Esophagus muscularis mucosa (tissue), 4 donors: ENCODE data around the gene RAD51B. TPM values are rescaled to one million over a fixed set of nuclear protein-coding genes. Genes with fewer than 3 reads are reported as not detected.

Experiments
- DNase-seq: peaks from one replicate; pipeline ENCODE4 v3.0.0-alpha.2; 2017; ENCODE audit errors: extremely low spot score
- H3K27ac ChIP-seq, 4 donors: fragments of 200-600 bp; sonication (generic); replicated peaks in 1 of 4; 1 replicate in 3 of 4; 2 replicates in 1 of 4; pipeline ENCODE4 v1.5.1; 2016 to 2019; ENCODE audit warnings: mild to moderate bottlenecking in 1 of 4
- H3K27me3 ChIP-seq, 4 donors: fragments of 200-600 bp; sonication (generic); one replicate each; pipeline versions ENCODE4 v1.5.1 to v1.6.0; 2016 to 2019
- H3K36me3 ChIP-seq, 4 donors: fragments of 200-600 bp; sonication (generic); one replicate each; pipeline ENCODE4 v1.5.1; 2016 to 2019
- H3K4me1 ChIP-seq, 4 donors: fragments of 200-600 bp; sonication (generic); one replicate each; pipeline ENCODE4 v1.5.1; 2016 to 2019
- H3K4me3 ChIP-seq, 4 donors: fragments of 200-600 bp; sonication (generic); 1 replicate in 2 of 4; 2 replicates in 2 of 4; pipeline ENCODE4 v1.5.1; 2016 to 2019; ENCODE audit warnings: mild to moderate bottlenecking in 4 of 4, moderate library complexity in 1 of 4
- H3K9me3 ChIP-seq, 4 donors: fragments of 200-600 bp; sonication (generic); 1 replicate in 3 of 4; 2 replicates in 1 of 4; pipeline ENCODE4 v1.5.1; 2016 to 2019
- CTCF ChIP-seq, 3 experiments: fragments of 200-600 bp in 2 of 3; fragments of 450-650 bp in 1 of 3; sonication (generic) in 2 of 3; IDR thresholded peaks; one replicate each; pipeline ENCODE4 v1.5.1; 2017 to 2019; ENCODE audit warnings: antibody characterized with exemption in 3 of 3, mild to moderate bottlenecking in 2 of 3, moderate library complexity in 1 of 3
- EP300 ChIP-seq: sonication (generic); formaldehyde crosslinking; IDR thresholded peaks from one replicate; pipeline ENCODE4 v1.6.1; 2017; ENCODE audit warnings: antibody characterized with exemption
- POLR2A ChIP-seq: fragments of 450-650 bp; IDR thresholded peaks from one replicate; pipeline ENCODE4 v1.6.1; 2017; ENCODE audit warnings: antibody characterized with exemption, moderate library complexity, mild to moderate bottlenecking, low read depth
- POLR2AphosphoS5 ChIP-seq, 2 donors: sonication (generic); formaldehyde crosslinking; IDR thresholded peaks; one replicate each; pipeline ENCODE4 v1.6.1; 2017; ENCODE audit warnings: antibody characterized with exemption in 2 of 2
- WGBS: methylation state at CpG from one replicate; pipeline ENCODE4 v1.1.5; 2018; 5-methylcytosine and 5-hydroxymethylcytosine counted together
- intact Hi-C: fragments of 100-400 bp; cut with DNase I; formaldehyde crosslinking; loops from one replicate; pipeline ENCODE4 v1.15.1; 2023
- total RNA-seq, 4 donors: library from RNA; depleted of rRNA; stranded (reverse); fragments of >200 nt; gene quantifications; one replicate each; pipeline versions ENCODE4 v1.1.0 to v1.2.1, GENCODE V29; 2016

The RAD51B gene
- total RNA-seq, 4 donors from 2014 or later: 2.8 to 11.1 (median 5.1) TPM

GRCh38 chr14:68158640-68159039 is 339.1 kb downstream of the RAD51B start:
- intact Hi-C loops: no loop called here
- H3K27me3 ChIP-seq: no peaks in the 10 kb centered on the region
- 71% methylated on average over 4 of the region's 4 CpGs for WGBS
- peaks cover 0 to 37% (median 26%) of the 10 kb centered on the region in 4 donors for H3K4me1 ChIP-seq
- TF ChIP-seq CTCF (IDR thresholded peaks at IDR 0.05): peak in 1 of 3 experiments; percentile 7
- no peak for TF ChIP-seq EP300
- H3K27ac ChIP-seq: peak overlapping the region in 2 of 4 donors; percentile 17 to 26
- no peak overlapping the region for H3K4me3 ChIP-seq
- H3K9me3 ChIP-seq: no peaks in the 10 kb centered on the region
- H3K36me3 ChIP-seq: no peaks in the 10 kb centered on the region
- DNase-seq: no peak

DNA sequence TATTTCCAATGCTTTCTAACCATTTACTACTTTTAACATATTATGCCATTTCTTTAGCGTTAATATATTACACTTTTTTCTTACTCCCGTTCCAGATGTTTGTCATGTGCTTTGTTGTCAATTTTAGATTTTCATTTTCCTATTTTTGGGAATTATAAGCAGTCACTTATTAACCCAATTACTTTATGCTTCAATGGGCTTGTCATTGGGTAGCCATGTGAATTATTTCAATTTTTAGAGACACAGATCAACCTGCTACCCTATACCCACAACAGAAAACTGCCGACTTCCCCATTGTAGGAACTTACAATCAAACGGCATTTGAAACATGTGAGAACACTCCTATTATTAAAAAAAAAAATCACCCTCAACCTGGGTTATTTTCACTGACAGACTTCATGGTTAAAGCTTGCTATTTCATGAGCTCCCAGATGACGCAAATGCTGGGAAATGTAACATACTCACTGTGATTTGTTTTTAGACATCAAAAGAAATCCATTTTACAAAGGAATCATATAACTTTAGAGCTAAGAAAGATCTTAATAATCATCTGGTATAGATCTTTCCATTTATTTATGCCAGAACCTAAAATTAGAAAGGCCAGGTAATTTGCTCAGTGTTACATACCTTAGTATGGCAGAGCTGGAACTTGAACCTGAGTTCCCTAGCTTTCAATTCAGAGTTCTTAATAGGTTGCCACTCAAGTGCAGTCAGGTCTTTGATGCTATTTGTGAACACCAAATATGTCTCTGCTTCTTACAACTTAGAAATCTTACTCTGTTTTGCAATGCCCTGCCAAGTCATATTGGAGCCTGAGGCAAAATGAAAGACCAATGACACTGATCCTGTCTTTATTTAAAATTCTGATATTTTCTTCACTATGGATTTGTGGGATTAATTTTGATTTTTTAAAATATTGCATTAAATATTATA is 340.4 kb downstream of the RAD51B start:
- Histone ChIP-seq H3K4me1 (peaks cover 0 to 47% (median 34%) of the 10 kb centered on the region in 4 donors), H3K27ac (peak overlapping the region in 2 of 4 donors; percentile 2 to 34), H3K4me3 (no peak overlapping the region), H3K27me3 (no peaks in the 10 kb centered on the region), H3K36me3 (no peaks in the 10 kb centered on the region), H3K9me3 (no peaks in the 10 kb centered on the region)
- DNase-seq: no peak
- TF ChIP-seq POLR2A (no peak), EP300 (no peak)
- 93% methylated on average over 5 of the region's 5 CpGs for WGBS
- intact Hi-C loops: no loop called here

DNA sequence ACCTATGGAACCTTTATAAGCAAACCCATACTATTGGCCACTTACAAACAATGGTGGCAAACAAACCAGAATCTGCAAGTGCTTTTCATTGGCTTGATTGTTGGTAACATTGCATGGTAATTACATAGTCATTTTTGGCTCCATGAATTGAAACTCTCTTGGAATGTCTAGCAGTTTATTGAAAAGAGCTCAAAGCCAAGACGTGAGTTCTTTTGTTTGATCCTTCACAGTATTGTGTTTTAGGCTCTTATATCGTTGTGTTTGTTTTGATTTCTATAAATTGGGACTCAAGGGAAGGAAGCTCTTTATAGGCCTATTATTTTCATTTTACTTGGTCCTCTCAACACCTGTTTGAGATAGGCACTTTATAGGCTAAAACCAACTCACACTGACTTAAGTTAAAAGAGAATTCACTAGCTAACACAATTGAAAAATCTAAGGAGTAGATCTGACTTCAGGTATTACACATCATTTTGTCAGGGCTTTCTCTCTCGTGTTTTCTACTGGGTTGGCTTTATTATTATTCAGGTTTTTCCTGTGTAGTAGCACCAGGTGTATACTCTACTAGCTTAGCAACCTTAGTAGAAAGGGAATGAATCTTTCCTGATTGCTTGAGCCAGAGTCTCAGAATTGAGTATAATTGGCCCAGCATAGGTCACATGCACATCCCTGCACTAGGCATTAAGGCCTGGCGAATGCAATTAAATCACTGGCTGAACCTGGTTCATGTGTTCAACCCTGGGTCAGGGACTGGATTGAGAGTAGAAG is 341.4 kb downstream of the RAD51B start:
- H3K27me3 ChIP-seq: no peaks in the 10 kb centered on the region
- no peaks in the 10 kb centered on the region for H3K36me3 ChIP-seq
- H3K4me1 ChIP-seq: peaks cover 0 to 52% (median 43%) of the 10 kb centered on the region in 4 donors
- H3K4me3 ChIP-seq: no peak overlapping the region
- no peak for TF ChIP-seq CTCF (IDR thresholded peaks at IDR 0.05)
- TF ChIP-seq POLR2A: no peak
- no peak for TF ChIP-seq POLR2AphosphoS5 (IDR thresholded peaks at IDR 0.05)
- no peak for TF ChIP-seq EP300
- no peak for DNase-seq
- peak overlapping the region in 3 of 4 donors; percentile 19 to 46 (median 34) for H3K27ac ChIP-seq
- WGBS: 67% methylated on average over 4 of the region's 4 CpGs
- intact Hi-C loops: no loop called here
- no peaks in the 10 kb centered on the region for H3K9me3 ChIP-seq

DNA sequence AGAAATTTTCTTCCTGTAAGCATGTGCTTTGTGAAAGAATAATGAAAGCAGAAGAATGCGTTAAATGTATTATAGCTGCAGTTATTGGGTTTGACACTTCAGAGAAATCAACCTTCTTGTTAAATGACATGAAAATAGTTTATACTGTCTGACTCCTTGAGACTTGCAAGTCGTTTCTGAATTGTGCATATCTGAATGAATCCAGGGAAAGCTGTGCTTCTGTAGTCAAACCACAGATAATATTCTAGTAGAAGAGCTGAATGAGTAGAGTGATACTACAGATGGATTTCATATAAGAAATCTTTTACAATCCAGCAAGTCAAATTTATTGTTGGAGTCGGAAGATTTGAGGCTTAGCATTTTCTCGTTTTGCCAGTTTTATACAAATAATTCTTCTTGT is 343.3 kb downstream of the RAD51B start:
- Histone ChIP-seq H3K4me3 (no peak overlapping the region), H3K36me3 (no peaks in the 10 kb centered on the region), H3K9me3 (no peaks in the 10 kb centered on the region), H3K27ac (no peak overlapping the region), H3K4me1 (peaks cover 0 to 47% (median 38%) of the 10 kb centered on the region in 4 donors), H3K27me3 (no peaks in the 10 kb centered on the region)
- WGBS: 77% methylated on average over 4 of the region's 4 CpGs
- no peak for DNase-seq
- no peak for TF ChIP-seq POLR2A
- no peak for TF ChIP-seq CTCF (IDR thresholded peaks at IDR 0.05)
- intact Hi-C loops: no loop called here

- no peaks in the 10 kb centered on the region for H3K36me3 ChIP-seq
- H3K27ac ChIP-seq: peak overlapping the region in 3 of 4 donors; percentile 50 to 53 (median 51)
- H3K4me3 ChIP-seq: no peak overlapping the region
- H3K4me1 ChIP-seq: peaks cover 3 to 52% (median 46%) of the 10 kb centered on the region in 4 donors
- WGBS: 53% methylated on average over 1 of the region's 1 CpG
- no peak for DNase-seq
- intact Hi-C loops: no loop called here
- no peaks in the 10 kb centered on the region for H3K27me3 ChIP-seq
- no peaks in the 10 kb centered on the region for H3K9me3 ChIP-seq
- TF ChIP-seq CTCF (IDR thresholded peaks at IDR 0.05) (no peak), POLR2AphosphoS5 (IDR thresholded peaks at IDR 0.05) (no peak), EP300 (no peak), POLR2A (no peak)
Measured at GRCh38 chr14:68164711-68165113, 345.1 kb downstream of the RAD51B start.
